ENCODE data around the gene OLFML2B. TPM values are rescaled to one million over a fixed set of nuclear protein-coding genes. Genes with fewer than 3 reads are reported as not detected.

The OLFML2B gene
- polyA plus RNA-seq, 4 donors = 0.54 to 11.4 (median 1.9) TPM

- no peak for FAIRE-seq
- no peaks in the 10 kb centered on the region for H3K9me3 ChIP-seq (ENCODE audit: control insufficient read depth in 2 of 2, insufficient read depth in 1 of 2, low read depth in 1 of 2, low read length in 1 of 2)
- H3K36me3 ChIP-seq (ENCODE audit: control insufficient read depth in 3 of 3, insufficient read depth in 2 of 3, low read depth in 1 of 3, low read length in 3 of 3) = peaks cover 0 to 11% (median 0%) of the 10 kb centered on the region in 3 donors
- no peak overlapping the region for H3K4me3 ChIP-seq (ENCODE audit: low read depth in 1 of 3, low read length in 3 of 3)
- DNase-seq = no peak
- no peaks in the 10 kb centered on the region for H3K4me1 ChIP-seq (ENCODE audit: control insufficient read depth in 3 of 3, insufficient read depth in 2 of 3, low read depth in 1 of 3, low read length in 2 of 3)
- no peak overlapping the region for H3K27ac ChIP-seq (ENCODE audit: low read depth in 1 of 3, low read length in 2 of 3)
- 64 to 71% (median 68%) methylated on average over 8 of the region's 8 CpGs for WGBS, 3 donors
- H3K27me3 ChIP-seq (ENCODE audit: control insufficient read depth in 3 of 3, insufficient read depth in 3 of 3, low read length in 3 of 3) = peaks cover 0 to 2% (median 0%) of the 10 kb centered on the region in 3 donors
Observed at GRCh38 chr1:161999301-162000052, 24.2 kb downstream of the OLFML2B start.

DNA sequence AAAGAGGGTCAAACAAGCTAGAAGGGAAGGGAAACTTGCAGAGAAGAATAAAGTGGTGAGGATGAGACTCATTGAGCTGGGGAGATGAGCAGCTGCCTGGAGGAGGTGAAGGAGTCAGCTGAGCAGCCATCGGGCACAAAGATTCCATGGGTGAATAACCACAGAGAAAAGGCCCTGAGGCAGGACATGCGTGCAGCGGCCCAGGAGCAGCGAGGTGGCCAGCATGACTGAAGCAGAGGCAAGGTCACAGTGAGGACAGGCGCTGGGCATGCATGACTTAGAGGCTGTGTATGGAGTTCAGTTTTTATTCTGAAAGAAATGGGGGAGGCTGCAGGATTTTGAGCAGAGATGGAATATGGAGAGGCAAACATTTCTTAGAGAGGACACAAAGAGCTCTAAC, 24.9 kb downstream of the OLFML2B start:
- 85 to 93% (median 89%) methylated on average over 5 of the region's 5 CpGs for WGBS, 3 donors
- peaks cover 0 to 11% (median 0%) of the 10 kb centered on the region in 3 donors for H3K36me3 ChIP-seq (ENCODE audit: control insufficient read depth in 3 of 3, insufficient read depth in 2 of 3, low read depth in 1 of 3, low read length in 3 of 3)
- FAIRE-seq = no peak
- no peak overlapping the region for H3K4me3 ChIP-seq (ENCODE audit: low read depth in 1 of 3, low read length in 3 of 3)
- no peaks in the 10 kb centered on the region for H3K9me3 ChIP-seq (ENCODE audit: control insufficient read depth in 2 of 2, insufficient read depth in 1 of 2, low read depth in 1 of 2, low read length in 1 of 2)
- no peak for DNase-seq
- H3K27me3 ChIP-seq (ENCODE audit: control insufficient read depth in 3 of 3, insufficient read depth in 3 of 3, low read length in 3 of 3) = peaks cover 0 to 2% (median 0%) of the 10 kb centered on the region in 3 donors
- H3K4me1 ChIP-seq (ENCODE audit: control insufficient read depth in 3 of 3, insufficient read depth in 2 of 3, low read depth in 1 of 3, low read length in 2 of 3) = no peaks in the 10 kb centered on the region
- no peak overlapping the region for H3K27ac ChIP-seq (ENCODE audit: low read depth in 1 of 3, low read length in 2 of 3)

DNA sequence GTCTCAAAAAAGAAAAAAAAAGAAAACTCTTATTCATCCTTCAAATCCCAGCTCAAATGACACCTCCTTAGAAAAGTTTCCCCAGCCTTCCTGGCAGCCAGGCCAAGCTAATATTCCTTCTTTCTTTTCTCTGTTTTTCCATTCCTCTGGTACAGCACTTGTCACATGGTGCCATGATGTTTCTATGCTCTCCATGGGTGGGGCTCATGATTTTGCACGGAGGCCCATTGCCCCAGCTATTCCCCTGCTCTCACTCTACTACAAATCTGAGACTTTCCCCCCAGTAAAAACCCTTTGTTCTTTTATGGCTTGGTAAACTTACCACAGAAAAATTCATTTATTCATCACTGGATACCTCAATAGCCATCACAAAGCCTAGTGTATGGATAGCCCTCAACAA, 26.5 kb downstream of the OLFML2B start:
- peaks cover 0 to 4% of the 10 kb centered on the region in 2 donors for H3K9me3 ChIP-seq (ENCODE audit: control insufficient read depth in 2 of 2, insufficient read depth in 1 of 2, low read depth in 1 of 2, low read length in 1 of 2)
- peaks cover 0 to 12% (median 0%) of the 10 kb centered on the region in 3 donors for H3K36me3 ChIP-seq (ENCODE audit: control insufficient read depth in 3 of 3, insufficient read depth in 2 of 3, low read depth in 1 of 3, low read length in 3 of 3)
- no peak overlapping the region for H3K27ac ChIP-seq (ENCODE audit: low read depth in 1 of 3, low read length in 2 of 3)
- H3K4me3 ChIP-seq (ENCODE audit: low read depth in 1 of 3, low read length in 3 of 3) = no peak overlapping the region
- FAIRE-seq (no peak), DNase-seq (no peak)
- H3K4me1 ChIP-seq (ENCODE audit: control insufficient read depth in 3 of 3, insufficient read depth in 2 of 3, low read depth in 1 of 3, low read length in 2 of 3) = no peaks in the 10 kb centered on the region
- WGBS, 3 donors = 47 to 77% (median 69%) methylated on average over 1 of the region's 1 CpG
- H3K27me3 ChIP-seq (ENCODE audit: control insufficient read depth in 3 of 3, insufficient read depth in 3 of 3, low read length in 3 of 3) = no peaks in the 10 kb centered on the region

DNA sequence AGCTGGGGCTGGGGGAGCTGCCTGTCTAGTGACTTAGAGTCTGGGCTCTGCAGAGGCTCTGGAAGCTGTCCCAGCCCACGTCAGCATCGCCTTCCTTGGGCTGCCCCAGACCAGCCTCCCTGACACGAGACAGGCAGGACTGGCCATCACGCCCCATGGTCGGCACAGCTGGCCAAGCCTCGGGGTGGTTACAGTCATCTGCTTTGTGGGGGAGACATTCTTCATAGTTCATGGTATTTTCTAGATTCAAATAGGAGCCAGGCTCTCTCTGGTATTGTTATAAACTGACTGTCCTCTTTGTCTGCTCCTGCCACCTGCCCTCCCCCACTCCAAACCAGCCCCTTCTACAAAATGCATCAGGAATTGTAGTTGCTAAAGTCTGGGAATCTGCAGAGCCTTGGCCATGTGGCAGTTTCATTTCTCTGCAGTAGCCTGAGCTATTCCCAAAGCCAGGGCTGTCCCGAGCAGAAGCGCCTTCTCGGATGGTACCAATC, 29.4 kb downstream of the OLFML2B start:
- FAIRE-seq = no peak
- peaks cover 0 to 8% of the 10 kb centered on the region in 2 donors for H3K9me3 ChIP-seq (ENCODE audit: control insufficient read depth in 2 of 2, insufficient read depth in 1 of 2, low read depth in 1 of 2, low read length in 1 of 2)
- DNase-seq = no peak
- H3K4me3 ChIP-seq (ENCODE audit: low read depth in 1 of 3, low read length in 3 of 3) = no peak overlapping the region
- H3K36me3 ChIP-seq (ENCODE audit: control insufficient read depth in 3 of 3, insufficient read depth in 2 of 3, low read depth in 1 of 3, low read length in 3 of 3) = peaks cover 0 to 10% (median 0%) of the 10 kb centered on the region in 3 donors
- no peak overlapping the region for H3K27ac ChIP-seq (ENCODE audit: low read depth in 1 of 3, low read length in 2 of 3)
- no peaks in the 10 kb centered on the region for H3K4me1 ChIP-seq (ENCODE audit: control insufficient read depth in 3 of 3, insufficient read depth in 2 of 3, low read depth in 1 of 3, low read length in 2 of 3)
- WGBS, 3 donors = 73 to 86% (median 78%) methylated on average over 9 of the region's 9 CpGs
- H3K27me3 ChIP-seq (ENCODE audit: control insufficient read depth in 3 of 3, insufficient read depth in 3 of 3, low read length in 3 of 3) = no peaks in the 10 kb centered on the region

- H3K27me3 ChIP-seq (ENCODE audit: control insufficient read depth in 3 of 3, insufficient read depth in 3 of 3, low read length in 3 of 3) = no peaks in the 10 kb centered on the region
- no peak overlapping the region for H3K4me3 ChIP-seq (ENCODE audit: low read depth in 1 of 3, low read length in 3 of 3)
- WGBS, 3 donors = 81 to 89% (median 83%) methylated on average over 11 of the region's 11 CpGs
- DNase-seq (no peak), FAIRE-seq (no peak)
- H3K9me3 ChIP-seq (ENCODE audit: control insufficient read depth in 2 of 2, insufficient read depth in 1 of 2, low read depth in 1 of 2, low read length in 1 of 2) = peaks cover 0 to 8% of the 10 kb centered on the region in 2 donors
- no peak overlapping the region for H3K27ac ChIP-seq (ENCODE audit: low read depth in 1 of 3, low read length in 2 of 3)
- H3K4me1 ChIP-seq (ENCODE audit: control insufficient read depth in 3 of 3, insufficient read depth in 2 of 3, low read depth in 1 of 3, low read length in 2 of 3) = no peaks in the 10 kb centered on the region
- peaks cover 0 to 10% (median 0%) of the 10 kb centered on the region in 3 donors for H3K36me3 ChIP-seq (ENCODE audit: control insufficient read depth in 3 of 3, insufficient read depth in 2 of 3, low read depth in 1 of 3, low read length in 3 of 3)
Observed at GRCh38 chr1:161993576-161993975, 30.1 kb downstream of the OLFML2B start.

- FAIRE-seq (no peak), DNase-seq (no peak)
- Histone ChIP-seq H3K4me3 (ENCODE audit: low read depth in 1 of 3, low read length in 3 of 3) (no peak overlapping the region), H3K9me3 (ENCODE audit: control insufficient read depth in 2 of 2, insufficient read depth in 1 of 2, low read depth in 1 of 2, low read length in 1 of 2) (peaks cover 0 to 17% of the 10 kb centered on the region in 2 donors), H3K27ac (ENCODE audit: low read depth in 1 of 3, low read length in 2 of 3) (no peak overlapping the region), H3K27me3 (ENCODE audit: control insufficient read depth in 3 of 3, insufficient read depth in 3 of 3, low read length in 3 of 3) (peaks cover 0 to 3% (median 0%) of the 10 kb centered on the region in 3 donors), H3K36me3 (ENCODE audit: control insufficient read depth in 3 of 3, insufficient read depth in 2 of 3, low read depth in 1 of 3, low read length in 3 of 3) (peaks cover 0 to 6% (median 0%) of the 10 kb centered on the region in 3 donors), H3K4me1 (ENCODE audit: control insufficient read depth in 3 of 3, insufficient read depth in 2 of 3, low read depth in 1 of 3, low read length in 2 of 3) (no peaks in the 10 kb centered on the region)
- WGBS, 3 donors = 81 to 92% (median 87%) methylated on average over 5 of the region's 5 CpGs
Observed at GRCh38 chr1:161989786-161990185, 33.9 kb downstream of the OLFML2B start.

DNA sequence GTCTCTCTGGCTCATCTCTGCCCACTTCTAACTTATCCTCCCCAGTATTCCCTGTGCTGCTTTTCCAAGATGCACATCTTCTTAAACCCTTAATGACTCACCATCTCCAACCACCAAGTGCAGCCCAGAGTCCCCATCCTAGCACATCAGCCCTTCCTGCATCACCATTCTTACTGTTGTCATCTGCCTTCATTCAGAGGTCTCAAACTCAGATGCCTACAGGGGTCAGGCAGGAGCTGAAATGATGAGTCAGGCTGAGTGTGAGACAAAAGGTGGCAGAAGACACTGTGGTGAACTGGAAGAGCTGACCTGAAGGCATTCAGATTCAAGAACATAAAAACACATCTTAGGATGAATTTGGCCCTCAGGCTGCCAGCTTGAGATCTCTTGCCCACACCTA, 34.6 kb downstream of the OLFML2B start:
- Histone ChIP-seq H3K4me3 (ENCODE audit: low read depth in 1 of 3, low read length in 3 of 3) (no peak overlapping the region), H3K27me3 (ENCODE audit: control insufficient read depth in 3 of 3, insufficient read depth in 3 of 3, low read length in 3 of 3) (peaks cover 0 to 3% (median 0%) of the 10 kb centered on the region in 3 donors), H3K27ac (ENCODE audit: low read depth in 1 of 3, low read length in 2 of 3) (no peak overlapping the region), H3K4me1 (ENCODE audit: control insufficient read depth in 3 of 3, insufficient read depth in 2 of 3, low read depth in 1 of 3, low read length in 2 of 3) (no peaks in the 10 kb centered on the region), H3K36me3 (ENCODE audit: control insufficient read depth in 3 of 3, insufficient read depth in 2 of 3, low read depth in 1 of 3, low read length in 3 of 3) (peaks cover 0 to 6% (median 0%) of the 10 kb centered on the region in 3 donors), H3K9me3 (ENCODE audit: control insufficient read depth in 2 of 2, insufficient read depth in 1 of 2, low read depth in 1 of 2, low read length in 1 of 2) (peaks cover 0 to 17% of the 10 kb centered on the region in 2 donors)
- no peak for FAIRE-seq
- DNase-seq = no peak

GRCh38 chr1:161988413-161988812, 35.3 kb downstream of the OLFML2B start:
- no peak overlapping the region for H3K27ac ChIP-seq (ENCODE audit: low read depth in 1 of 3, low read length in 2 of 3)
- no peaks in the 10 kb centered on the region for H3K4me1 ChIP-seq (ENCODE audit: control insufficient read depth in 3 of 3, insufficient read depth in 2 of 3, low read depth in 1 of 3, low read length in 2 of 3)
- no peak for FAIRE-seq
- no peak overlapping the region for H3K4me3 ChIP-seq (ENCODE audit: low read depth in 1 of 3, low read length in 3 of 3)
- peaks cover 0 to 17% of the 10 kb centered on the region in 2 donors for H3K9me3 ChIP-seq (ENCODE audit: control insufficient read depth in 2 of 2, insufficient read depth in 1 of 2, low read depth in 1 of 2, low read length in 1 of 2)
- no peak for DNase-seq
- H3K27me3 ChIP-seq (ENCODE audit: control insufficient read depth in 3 of 3, insufficient read depth in 3 of 3, low read length in 3 of 3) = peaks cover 0 to 3% (median 0%) of the 10 kb centered on the region in 3 donors
- WGBS, 3 donors = 57 to 76% (median 64%) methylated on average over 5 of the region's 5 CpGs
- peaks cover 0 to 6% (median 0%) of the 10 kb centered on the region in 3 donors for H3K36me3 ChIP-seq (ENCODE audit: control insufficient read depth in 3 of 3, insufficient read depth in 2 of 3, low read depth in 1 of 3, low read length in 3 of 3)

Data from small intestine (tissue), 7 donors.